ENCODE measurements around the gene ENPEP. TPM values are rescaled to one million over a fixed set of nuclear protein-coding genes. Genes with fewer than 3 reads are reported as not detected.

Gene ENPEP
- total and polyA plus RNA-seq, 9 of the 15 experiments (the other 6 are each of a cell fraction or from before 2014, with no cell fraction given): 0.01 TPM; not detected in 7

- Histone ChIP-seq H3K36me3 (ENCODE audit: control insufficient read depth, insufficient read depth, low read length) (no peaks in the 10 kb centered on the region), H3K9ac (ENCODE audit: insufficient read depth in 1 of 2, low read depth in 2 of 2, low read length in 2 of 2) (no peak overlapping the region), H3K27me3 (ENCODE audit: control insufficient read depth in 2 of 2, insufficient read depth in 2 of 2, low read length in 2 of 2) (no peaks in the 10 kb centered on the region; a peak in 1 of 5 replicates), H2AFZ (ENCODE audit: low read depth, low read length) (no peak overlapping the region), H3K9me1 (ENCODE audit: control insufficient read depth, insufficient read depth, low read length) (no peaks in the 10 kb centered on the region), H3K4me3 (no peak overlapping the region), H3K27ac (ENCODE audit: extremely low read depth, low read depth, low read length) (no peak overlapping the region), H4K20me1 (replicated peaks; ENCODE audit: control insufficient read depth, insufficient read depth, low read length) (no peaks in the 10 kb centered on the region), H3K4me2 (ENCODE audit: insufficient read depth, low read length) (no peak overlapping the region), H3K4me1 (replicated peaks in 1 of 2; ENCODE audit: control insufficient read depth in 2 of 2, insufficient read depth in 2 of 2, low read length in 2 of 2) (no peaks in the 10 kb centered on the region), H3K9me3 (replicated peaks; ENCODE audit: control insufficient read depth, insufficient read depth, low read depth, low read length) (no peaks in the 10 kb centered on the region), H3K79me2 (ENCODE audit: control insufficient read depth, insufficient read depth, low read length) (no peaks in the 10 kb centered on the region)
- no TSS peak for BruUV-seq (replicated peaks)
- POLR2A ChIA-PET: no interaction called here
- DNase-seq (ENCODE audit: extremely low read depth in 1 of 4, low spot score in 3 of 4): no peak
- FAIRE-seq: no peak
- no peak for ATAC-seq
- intact Hi-C loops (cut with micrococcal nuclease): no loop called here
- TF ChIP-seq JUN (IDR thresholded peaks at IDR 0.05; ENCODE audit: borderline replicate concordance, low read depth, low read length) (no peak), JUN (CRISPR knock-in tag; IDR thresholded peaks at IDR 0.05; ENCODE audit: borderline replicate concordance) (no peak), MGA (IDR thresholded peaks at IDR 0.05) (no peak), EP300 (IDR thresholded peaks at IDR 0.05; ENCODE audit: low read length) (no peak), RFX7 (CRISPR knock-in tag; IDR thresholded peaks at IDR 0.05) (no peak), ETS2 (tag; IDR thresholded peaks at IDR 0.05; ENCODE audit: borderline replicate concordance, poor library complexity, severe bottlenecking) (no peak), NELFE (IDR thresholded peaks at IDR 0.05; ENCODE audit: insufficient read depth, insufficient read length) (no peak), TCFL5 (CRISPR knock-in tag; conservative IDR thresholded peaks at IDR 0.05) (no peak)
- TF ChIP-seq, protein P1, sequence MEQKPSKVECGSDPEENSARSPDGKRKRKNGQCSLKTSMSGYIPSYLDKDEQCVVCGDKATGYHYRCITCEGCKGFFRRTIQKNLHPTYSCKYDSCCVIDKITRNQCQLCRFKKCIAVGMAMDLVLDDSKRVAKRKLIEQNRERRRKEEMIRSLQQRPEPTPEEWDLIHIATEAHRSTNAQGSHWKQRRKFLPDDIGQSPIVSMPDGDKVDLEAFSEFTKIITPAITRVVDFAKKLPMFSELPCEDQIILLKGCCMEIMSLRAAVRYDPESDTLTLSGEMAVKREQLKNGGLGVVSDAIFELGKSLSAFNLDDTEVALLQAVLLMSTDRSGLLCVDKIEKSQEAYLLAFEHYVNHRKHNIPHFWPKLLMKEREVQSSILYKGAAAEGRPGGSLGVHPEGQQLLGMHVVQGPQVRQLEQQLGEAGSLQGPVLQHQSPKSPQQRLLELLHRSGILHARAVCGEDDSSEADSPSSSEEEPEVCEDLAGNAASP (IDR thresholded peaks at IDR 0.05): no peak
- in situ Hi-C loops (cut with MboI): no loop called here
- CTCF ChIA-PET (ENCODE audit: low intra/inter-chr PET ratio): no interaction called here
- WGBS (ENCODE audit: insufficient coverage, low coverage, missing lambda C conversion rate): 0% methylated on average over 5 of the region's 5 CpGs
Measured at GRCh38 chr4:110483516-110483915, 7.6 kb downstream of the ENPEP start.

Measured in K562 (cell line).